Sigmoid colon (tissue), 3 donors: ENCODE results near the gene HRNR.

Experiments
- CTCF ChIP-seq, 4 experiments: fragments of 450-650 bp in 3 of 4; fragments of 200-600 bp in 1 of 4; IDR thresholded peaks; one replicate each; pipeline ENCODE4 v1.5.1; 2016 to 2019; ENCODE audit warnings: antibody characterized with exemption in 4 of 4, mild to moderate bottlenecking in 3 of 4, moderate library complexity in 2 of 4
- POLR2A ChIP-seq, 2 donors: fragments of 450-650 bp; IDR thresholded peaks; one replicate each; pipeline ENCODE4 v1.6.1; 2016; ENCODE audit warnings: antibody characterized with exemption in 2 of 2, mild to moderate bottlenecking in 2 of 2, moderate library complexity in 2 of 2

GRCh38 chr1:152247316-152247715 is 23.3 kb upstream of the HRNR start:
- TF ChIP-seq POLR2A (IDR thresholded peaks at IDR 0.05) (no peak), CTCF (IDR thresholded peaks at IDR 0.05) (no peak)
